ENCODE measurements around the gene TKT.
A peak's percentile ranks its signal among the peaks of the same experiment; 100 is the strongest.

The TKT gene

DNA sequence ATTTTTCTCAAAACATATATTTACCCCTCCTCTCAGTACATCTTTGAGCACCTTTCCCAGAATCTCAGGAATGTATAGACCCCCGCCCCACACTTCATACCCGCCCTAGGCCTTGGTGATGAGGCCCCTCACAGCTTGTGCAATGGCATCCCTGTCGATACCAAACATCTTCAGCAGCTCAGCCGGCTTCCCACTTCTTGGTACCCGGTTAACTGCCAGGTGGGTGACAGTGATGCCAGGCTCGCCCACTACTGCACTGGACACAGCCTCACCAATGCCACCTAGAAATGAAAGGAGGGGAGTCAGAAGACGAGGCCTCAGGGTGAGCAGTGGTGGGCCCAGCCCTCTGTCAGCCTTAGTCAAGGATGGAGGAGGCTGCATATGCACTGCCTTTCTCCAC, 30.2 kb downstream of the TKT start:
- TF ChIP-seq ZNF384 (IDR thresholded peaks at IDR 0.05) (no peak), FOXA1 (IDR thresholded peaks at IDR 0.05) (no peak), SUZ12 (IDR thresholded peaks at IDR 0.05) (no peak), ARNT (IDR thresholded peaks at IDR 0.05) (no peak), HDGF (IDR thresholded peaks at IDR 0.05; ENCODE audit: borderline replicate concordance) (no peak), ELF4 (IDR thresholded peaks at IDR 0.05) (no peak), FOXM1 (IDR thresholded peaks at IDR 0.05; ENCODE audit: borderline replicate concordance) (no peak)
- DNase-seq (ENCODE audit: extremely low spot score), result no peak
- ChIA-PET CTCF (no interaction called here), POLR2A (no interaction called here)

- ChIA-PET POLR2A (no interaction called here), CTCF (no interaction called here)
- peak; percentile 5 for DNase-seq (ENCODE audit: extremely low spot score)
- TF ChIP-seq ARNT (IDR thresholded peaks at IDR 0.05), result no peak
- TF ChIP-seq NFRKB (IDR thresholded peaks at IDR 0.05), result no peak
- TF ChIP-seq TARDBP (IDR thresholded peaks at IDR 0.05), result no peak
- no peak for TF ChIP-seq FOXA1 (IDR thresholded peaks at IDR 0.05)
- TF ChIP-seq, protein P1, sequence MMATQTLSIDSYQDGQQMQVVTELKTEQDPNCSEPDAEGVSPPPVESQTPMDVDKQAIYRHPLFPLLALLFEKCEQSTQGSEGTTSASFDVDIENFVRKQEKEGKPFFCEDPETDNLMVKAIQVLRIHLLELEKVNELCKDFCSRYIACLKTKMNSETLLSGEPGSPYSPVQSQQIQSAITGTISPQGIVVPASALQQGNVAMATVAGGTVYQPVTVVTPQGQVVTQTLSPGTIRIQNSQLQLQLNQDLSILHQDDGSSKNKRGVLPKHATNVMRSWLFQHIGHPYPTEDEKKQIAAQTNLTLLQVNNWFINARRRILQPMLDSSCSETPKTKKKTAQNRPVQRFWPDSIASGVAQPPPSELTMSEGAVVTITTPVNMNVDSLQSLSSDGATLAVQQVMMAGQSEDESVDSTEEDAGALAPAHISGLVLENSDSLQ (IDR thresholded peaks at IDR 0.05), result no peak
- TF ChIP-seq CTBP1 (IDR thresholded peaks at IDR 0.05; ENCODE audit: borderline replicate concordance), result no peak
- TF ChIP-seq ZNF384 (IDR thresholded peaks at IDR 0.05), result no peak
- no peak for TF ChIP-seq BHLHE40 (IDR thresholded peaks at IDR 0.05; ENCODE audit: borderline replicate concordance)
- TF ChIP-seq SP1 (IDR thresholded peaks at IDR 0.05), result no peak
- TF ChIP-seq FOXM1 (IDR thresholded peaks at IDR 0.05; ENCODE audit: borderline replicate concordance), result no peak
- TF ChIP-seq LEF1 (IDR thresholded peaks at IDR 0.05; ENCODE audit: borderline replicate concordance), result no peak
- no peak for TF ChIP-seq HDGF (IDR thresholded peaks at IDR 0.05; ENCODE audit: borderline replicate concordance)
- no peak for TF ChIP-seq FOXK2 (IDR thresholded peaks at IDR 0.05)
- TF ChIP-seq ELF4 (IDR thresholded peaks at IDR 0.05), result no peak
- TF ChIP-seq L3MBTL2 (conservative IDR thresholded peaks at IDR 0.05), result no peak
- TF ChIP-seq SUZ12 (IDR thresholded peaks at IDR 0.05), result no peak
Observed at GRCh38 chr3:53225181-53225580, 30.6 kb downstream of the TKT start.

- peak; percentile 5 for DNase-seq (ENCODE audit: extremely low spot score)
- ChIA-PET CTCF (no interaction called here), POLR2A (no interaction called here)
- TF ChIP-seq BHLHE40 (IDR thresholded peaks at IDR 0.05; ENCODE audit: borderline replicate concordance), result no peak
Observed at GRCh38 chr3:53224536-53224935, 31.3 kb downstream of the TKT start.

DNA sequence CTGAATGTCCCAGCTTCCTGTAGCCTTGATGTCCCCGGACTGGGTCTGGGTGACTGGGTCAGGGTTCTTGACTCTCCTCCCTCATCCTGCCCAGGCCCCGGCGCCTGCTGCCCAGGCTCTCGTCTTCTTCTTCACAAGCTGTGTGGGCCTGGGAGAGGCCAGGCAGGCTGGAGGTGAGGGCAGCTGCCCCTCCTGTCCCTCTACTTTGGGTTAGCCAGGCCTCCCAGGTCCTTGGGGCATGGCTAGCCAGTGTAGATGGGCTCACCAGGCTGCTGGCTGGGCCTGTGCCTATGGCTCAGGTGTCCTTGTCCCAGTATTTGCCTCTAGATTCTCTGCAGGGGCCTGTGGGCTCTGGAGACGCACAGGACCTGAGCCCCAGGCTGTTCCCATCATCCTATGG, 31.8 kb downstream of the TKT start:
- CTCF ChIA-PET, result no interaction called here
- POLR2A ChIA-PET, result no interaction called here
- TF ChIP-seq FOXM1 (IDR thresholded peaks at IDR 0.05; ENCODE audit: borderline replicate concordance), result no peak
- no peak for TF ChIP-seq HDGF (IDR thresholded peaks at IDR 0.05; ENCODE audit: borderline replicate concordance)
- TF ChIP-seq LEF1 (IDR thresholded peaks at IDR 0.05; ENCODE audit: borderline replicate concordance), result no peak
- TF ChIP-seq L3MBTL2 (conservative IDR thresholded peaks at IDR 0.05), result no peak
- no peak for TF ChIP-seq SUZ12 (IDR thresholded peaks at IDR 0.05)
- TF ChIP-seq TARDBP (IDR thresholded peaks at IDR 0.05), result no peak
- TF ChIP-seq SP1 (IDR thresholded peaks at IDR 0.05), result no peak
- TF ChIP-seq ARNT (IDR thresholded peaks at IDR 0.05), result no peak
- DNase-seq (ENCODE audit: extremely low spot score), result peak; percentile 4

DNA sequence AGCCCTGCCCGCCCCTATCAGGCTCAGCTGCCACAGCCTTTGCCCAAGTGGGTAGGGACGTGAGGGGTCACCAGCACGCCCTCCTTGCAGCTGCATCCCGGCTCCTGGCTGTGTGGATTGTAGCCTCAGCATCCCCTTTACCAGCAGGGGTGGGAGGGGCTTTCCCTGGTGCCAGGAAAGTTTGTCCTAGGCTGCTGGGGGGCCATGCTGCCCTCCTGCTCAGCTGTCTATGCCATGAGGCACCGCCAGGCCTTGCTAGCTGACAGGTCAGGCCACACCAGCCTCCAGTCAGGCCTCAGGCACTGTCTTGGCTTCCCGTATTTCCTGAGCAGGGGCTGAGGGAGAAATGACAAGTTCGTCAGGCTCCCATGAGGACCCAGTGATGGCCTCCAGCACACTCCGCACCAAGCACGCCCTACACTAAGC, 32.3 kb downstream of the TKT start:
- ChIA-PET POLR2A (interaction anchor here (0.6 kb wide), 1 partner anchor 677 kb away, joined by 3 read pairs; no protein-coding TSS in a partner anchor), CTCF (no interaction called here)

GRCh38 chr3:53223025-53223424, 32.8 kb downstream of the TKT start:
- DNase-seq (ENCODE audit: extremely low spot score), result no peak
- TF ChIP-seq, protein P1 (IDR thresholded peaks at IDR 0.05), result no peak
- no peak for TF ChIP-seq TARDBP (IDR thresholded peaks at IDR 0.05)
- TF ChIP-seq SUZ12 (IDR thresholded peaks at IDR 0.05), result no peak
- no peak for TF ChIP-seq FOXA1 (IDR thresholded peaks at IDR 0.05)
- no peak for TF ChIP-seq ZNF384 (IDR thresholded peaks at IDR 0.05)
- TF ChIP-seq FOXK2 (IDR thresholded peaks at IDR 0.05), result no peak
- TF ChIP-seq L3MBTL2 (conservative IDR thresholded peaks at IDR 0.05), result no peak
- TF ChIP-seq HDGF (IDR thresholded peaks at IDR 0.05; ENCODE audit: borderline replicate concordance), result no peak
- no peak for TF ChIP-seq SP1 (IDR thresholded peaks at IDR 0.05)
- no peak for TF ChIP-seq ARNT (IDR thresholded peaks at IDR 0.05)
- TF ChIP-seq BHLHE40 (IDR thresholded peaks at IDR 0.05; ENCODE audit: borderline replicate concordance), result no peak
- no peak for TF ChIP-seq NFRKB (IDR thresholded peaks at IDR 0.05)
- no peak for TF ChIP-seq CTBP1 (IDR thresholded peaks at IDR 0.05; ENCODE audit: borderline replicate concordance)
- no peak for TF ChIP-seq LEF1 (IDR thresholded peaks at IDR 0.05; ENCODE audit: borderline replicate concordance)
- POLR2A ChIA-PET, result interaction anchor here (0.6 kb wide), 1 partner anchor 677 kb away, joined by 3 read pairs; no protein-coding TSS in a partner anchor
- CTCF ChIA-PET, result no interaction called here

More for the DNA sequence above, 32.3 kb downstream of the TKT start:
- TF ChIP-seq, protein P1 (IDR thresholded peaks at IDR 0.05), result no peak
- TF ChIP-seq HDGF (IDR thresholded peaks at IDR 0.05; ENCODE audit: borderline replicate concordance) (no peak), SUZ12 (IDR thresholded peaks at IDR 0.05) (no peak), ARNT (IDR thresholded peaks at IDR 0.05) (no peak), SP1 (IDR thresholded peaks at IDR 0.05) (no peak), BHLHE40 (IDR thresholded peaks at IDR 0.05; ENCODE audit: borderline replicate concordance) (no peak), FOXK2 (IDR thresholded peaks at IDR 0.05) (no peak), ZNF384 (IDR thresholded peaks at IDR 0.05) (no peak), L3MBTL2 (conservative IDR thresholded peaks at IDR 0.05) (no peak), FOXA1 (IDR thresholded peaks at IDR 0.05) (no peak), FOXM1 (IDR thresholded peaks at IDR 0.05; ENCODE audit: borderline replicate concordance) (no peak), LEF1 (IDR thresholded peaks at IDR 0.05; ENCODE audit: borderline replicate concordance) (no peak), ELF4 (IDR thresholded peaks at IDR 0.05) (no peak), CTBP1 (IDR thresholded peaks at IDR 0.05; ENCODE audit: borderline replicate concordance) (no peak), NFRKB (IDR thresholded peaks at IDR 0.05) (no peak), TARDBP (IDR thresholded peaks at IDR 0.05) (no peak)
- peak; percentile 6 for DNase-seq (ENCODE audit: extremely low spot score)
